GM18505 (cell line): Measurements from ENCODE around the gene STXBP4.
A peak's percentile ranks its signal among the peaks of the same experiment; 100 is the strongest.

Experiments used
- ATAC-seq: cut with Tn5 transposase; IDR thresholded peaks from one replicate; pipeline ENCODE4 v1.9.1; 2021; ENCODE audit not compliant: unreplicated experiment
- POLR2A ChIP-seq: IDR thresholded peaks from 4 replicates; pipeline ENCODE4 v1.6.1; 2011; ENCODE audit warnings: borderline replicate concordance; ENCODE audit not compliant: insufficient read depth, insufficient read length; ENCODE audit errors: extremely low read depth

STXBP4 gene

DNA sequence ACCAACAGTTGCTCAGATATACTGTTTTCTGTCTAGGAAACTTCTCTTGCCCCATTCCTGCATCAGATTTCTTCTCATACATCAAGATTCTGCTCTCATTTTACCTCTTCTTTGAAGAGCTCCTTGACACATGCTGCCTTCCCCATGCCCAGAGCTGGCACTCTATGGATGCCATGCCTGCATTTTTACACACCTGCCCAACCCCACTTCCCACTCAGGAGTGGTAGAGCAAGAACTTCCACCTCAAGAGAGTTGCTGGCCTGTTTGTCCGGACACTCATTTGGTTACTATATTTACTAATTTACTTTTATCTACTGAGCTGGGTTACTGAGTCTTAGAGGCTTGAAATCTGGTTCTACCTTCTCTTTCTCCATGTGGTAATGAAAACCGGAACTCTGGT is 197.9 kb downstream of the STXBP4 start:
- ATAC-seq: no peak
- TF ChIP-seq POLR2A: no peak

DNA sequence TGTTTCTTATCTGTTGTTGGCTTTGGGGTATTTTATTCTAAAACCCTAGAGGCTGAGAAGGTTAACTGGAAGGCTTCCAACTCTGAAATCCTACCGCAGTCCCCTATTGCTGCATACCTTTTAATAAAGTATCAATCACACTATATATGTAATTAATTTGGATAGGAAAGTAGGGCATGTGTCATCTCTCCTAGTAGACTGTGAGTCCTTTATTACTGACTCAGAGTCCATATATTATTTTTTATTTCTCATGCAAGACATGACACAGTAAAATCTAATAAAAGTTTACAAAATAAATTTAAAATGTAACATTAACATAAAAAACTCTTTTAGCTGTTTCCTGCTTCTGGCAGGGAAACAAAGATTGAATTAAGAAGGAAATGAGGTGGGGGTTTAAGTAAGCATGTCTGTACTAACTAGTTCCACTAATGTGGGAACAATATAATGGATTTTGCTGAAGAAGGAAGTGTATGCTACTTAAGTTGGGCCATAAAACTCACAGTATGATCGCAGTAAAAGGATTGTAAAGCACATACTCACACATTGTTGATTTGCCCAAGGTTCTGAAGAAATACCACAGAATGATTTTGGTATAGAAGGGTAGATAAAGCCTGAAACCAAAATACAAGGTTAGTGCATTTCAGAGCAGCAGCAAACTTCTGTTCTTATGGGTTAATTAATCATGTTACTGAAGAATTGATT is 198.6 kb downstream of the STXBP4 start:
- TF ChIP-seq POLR2A: no peak
- no peak for ATAC-seq

DNA sequence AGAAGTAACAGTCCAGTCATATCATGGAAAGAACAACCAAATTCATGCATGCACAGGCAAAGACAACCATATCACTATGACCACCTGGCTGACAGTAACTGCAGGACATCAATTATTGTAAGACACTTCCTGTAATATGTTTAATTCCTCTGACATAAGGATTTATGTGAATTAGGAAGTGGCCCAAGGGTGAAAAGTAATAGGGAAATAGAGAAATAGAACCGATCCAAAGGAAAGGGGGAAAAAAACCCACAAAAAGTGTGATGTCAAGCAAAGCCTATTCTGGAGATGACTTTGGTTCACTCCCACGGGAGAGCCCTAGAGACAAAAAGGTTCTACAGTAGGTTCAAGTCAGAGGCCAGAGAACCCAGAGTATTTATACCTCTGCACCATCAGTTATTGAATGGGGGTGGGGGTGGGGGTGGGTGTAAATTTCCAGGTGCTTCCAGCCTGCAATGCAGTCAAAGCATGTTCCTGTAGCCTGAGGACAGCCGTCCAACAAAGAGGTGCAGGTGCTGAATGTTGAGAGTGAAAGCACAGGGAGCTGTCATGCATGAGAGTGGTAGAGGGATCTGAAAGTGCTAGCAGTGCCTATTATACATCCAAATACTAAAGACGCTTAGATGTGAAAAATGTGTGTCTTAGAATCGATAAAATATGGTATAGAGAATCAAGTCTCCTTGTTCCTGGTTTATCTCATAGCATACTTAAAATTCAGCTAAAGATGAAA is 200.6 kb downstream of the STXBP4 start:
- no peak for TF ChIP-seq POLR2A

DNA sequence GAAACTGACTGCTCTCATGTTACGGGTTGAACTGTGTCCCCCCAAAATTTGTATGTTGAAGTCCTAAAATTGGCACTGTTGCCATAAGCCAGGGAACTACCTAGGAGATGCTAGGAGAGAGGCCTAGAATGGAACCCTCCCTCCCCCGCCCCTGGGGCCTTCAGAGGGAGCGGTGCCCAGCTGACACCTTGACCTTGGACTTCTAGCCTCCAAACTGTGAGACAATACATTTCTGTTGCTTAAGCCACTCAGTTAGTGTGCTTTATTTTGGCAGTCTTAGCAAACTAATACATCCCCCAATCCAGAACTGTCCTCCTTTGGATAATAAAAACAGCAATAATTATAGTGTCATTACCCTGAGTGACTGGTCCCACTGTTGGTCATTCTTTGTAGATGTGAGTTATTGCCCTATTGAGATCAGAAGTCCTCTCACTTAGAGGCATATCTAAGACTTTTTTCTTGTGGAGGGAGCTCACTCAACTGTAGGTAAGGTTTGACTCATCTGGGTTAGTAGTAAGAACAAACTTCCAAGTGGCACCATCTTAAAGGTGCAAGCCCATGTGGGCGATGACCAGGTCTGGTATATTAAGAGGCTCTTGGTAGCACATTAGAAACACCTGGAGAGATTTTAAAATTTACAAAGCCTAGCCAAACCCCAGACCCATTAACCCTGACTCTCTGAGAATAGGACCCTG is 203.2 kb downstream of the STXBP4 start:
- ATAC-seq: no peak
- no peak for TF ChIP-seq POLR2A

More for the DNA sequence above, 200.6 kb downstream of the STXBP4 start:
- peak; percentile 91 for ATAC-seq

DNA sequence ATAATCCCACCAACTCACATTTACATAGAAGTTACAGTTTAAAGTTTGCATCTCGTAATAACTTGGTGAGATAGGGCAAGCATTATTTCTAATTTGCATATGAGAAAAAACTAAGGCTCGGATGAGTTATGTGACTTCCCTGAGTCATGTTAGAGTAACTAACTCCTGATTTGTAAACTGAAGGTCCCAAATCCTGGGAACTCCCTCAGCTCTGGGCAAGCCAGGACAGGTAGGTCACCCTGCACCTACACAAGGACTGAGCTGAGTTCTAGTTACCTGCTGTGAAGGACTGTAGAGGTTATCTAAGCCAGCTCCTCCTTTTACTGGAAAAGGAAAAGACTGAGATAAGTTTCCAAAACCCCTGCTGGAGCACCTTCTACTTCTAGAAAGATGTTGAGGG is 204.0 kb downstream of the STXBP4 start:
- no peak for TF ChIP-seq POLR2A

DNA sequence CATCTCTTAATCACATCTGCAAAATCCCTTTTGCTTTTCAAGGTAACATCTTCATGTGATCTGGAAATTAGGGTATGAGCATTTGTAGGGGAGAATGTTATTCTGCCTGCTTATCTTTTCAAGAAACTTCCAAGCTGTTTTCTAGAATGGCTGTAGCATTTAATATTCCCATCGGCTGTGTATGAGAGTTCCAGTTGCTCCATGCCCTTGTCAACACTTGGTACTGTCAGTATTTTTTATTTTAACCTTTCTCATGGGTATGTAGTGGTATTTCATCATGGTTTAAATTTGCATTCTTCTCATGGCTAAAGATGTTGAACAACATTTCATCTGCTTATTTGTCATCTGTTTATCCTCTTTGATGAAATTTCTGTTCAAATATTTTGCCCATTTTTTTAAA is 205.6 kb downstream of the STXBP4 start:
- TF ChIP-seq POLR2A: no peak
- no peak for ATAC-seq

More for the DNA sequence above, 204.0 kb downstream of the STXBP4 start:
- no peak for ATAC-seq

DNA sequence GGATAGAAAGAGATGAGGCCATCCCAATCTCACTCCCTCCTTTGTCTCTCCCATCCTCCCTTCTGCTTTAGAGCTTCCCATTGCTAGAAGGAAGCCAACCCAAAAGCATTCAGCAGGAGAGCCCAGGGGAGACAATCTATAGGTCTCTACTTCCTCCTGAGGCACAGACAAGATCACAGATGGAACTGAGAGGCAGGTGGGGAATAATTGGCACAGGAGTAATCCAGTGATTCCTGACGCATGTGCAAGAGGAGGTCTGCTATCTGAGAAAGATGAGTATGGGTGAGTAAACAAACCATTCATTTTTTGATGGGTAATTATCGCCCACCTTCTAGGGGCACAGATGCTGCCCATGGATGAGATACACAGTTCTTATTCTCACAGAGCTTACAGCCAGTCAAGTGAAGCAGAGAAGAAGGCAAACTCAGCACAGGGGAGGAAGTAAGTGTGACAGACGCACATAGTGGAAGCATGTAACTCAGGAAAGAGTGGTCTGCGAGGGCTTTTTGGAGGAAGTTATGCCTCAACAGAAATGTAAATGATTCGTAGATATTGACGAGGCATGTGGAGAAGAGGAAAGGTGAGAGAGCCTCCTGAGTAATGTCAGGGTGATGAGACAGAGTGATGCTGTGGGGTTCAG is 207.3 kb downstream of the STXBP4 start:
- peak; percentile 53 for ATAC-seq
- no peak for TF ChIP-seq POLR2A

DNA sequence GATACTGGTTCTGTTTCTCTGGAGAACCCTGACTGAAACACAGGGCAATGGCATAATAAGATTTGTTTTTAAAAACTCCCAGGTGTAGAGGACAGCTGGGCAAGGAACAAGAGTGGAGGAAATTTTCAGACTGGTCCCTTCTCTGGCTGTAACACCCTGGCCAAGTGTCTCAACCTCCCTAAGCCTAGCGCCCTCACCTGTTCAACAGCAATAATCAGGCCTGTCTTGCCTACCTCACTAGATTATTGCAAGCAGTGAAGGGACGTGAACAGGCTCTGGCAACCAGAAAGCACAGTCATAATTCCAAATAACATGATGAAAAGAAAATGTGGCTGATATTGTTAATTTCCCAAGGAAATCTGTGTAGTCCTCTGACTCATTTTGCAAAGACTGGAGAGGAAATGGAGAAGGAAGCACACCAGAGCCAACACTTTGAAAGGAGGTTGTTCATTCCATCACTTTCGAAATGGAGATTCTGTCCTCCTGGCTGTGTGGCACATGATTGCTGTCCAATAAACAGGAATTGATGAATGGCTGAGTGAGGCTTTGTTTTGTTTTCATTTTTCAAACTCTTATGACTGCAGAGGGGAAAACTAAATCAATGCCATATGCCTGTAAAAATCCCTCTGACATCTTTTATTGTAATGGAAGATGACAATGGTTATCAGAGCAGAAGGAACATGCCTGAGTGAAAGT is 208.7 kb downstream of the STXBP4 start:
- ATAC-seq: no peak
- TF ChIP-seq POLR2A: no peak

DNA sequence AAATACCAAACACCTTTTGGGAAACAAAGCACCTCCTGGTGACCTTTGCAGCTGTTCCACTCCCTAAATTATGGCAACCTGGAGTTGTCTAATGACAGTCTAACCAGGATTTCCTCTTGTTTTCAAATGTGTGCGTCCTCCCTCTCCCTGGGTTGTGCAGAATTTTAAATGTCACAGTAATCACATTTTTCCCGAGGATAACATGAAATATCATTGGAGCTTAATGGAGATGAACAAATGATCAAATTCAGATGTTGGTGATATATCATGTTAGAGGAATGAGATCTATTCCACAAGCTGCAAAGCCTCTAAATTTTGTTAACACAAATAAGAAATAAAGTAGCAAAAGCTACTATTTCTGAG is 209.3 kb downstream of the STXBP4 start:
- TF ChIP-seq POLR2A: no peak
- no peak for ATAC-seq

DNA sequence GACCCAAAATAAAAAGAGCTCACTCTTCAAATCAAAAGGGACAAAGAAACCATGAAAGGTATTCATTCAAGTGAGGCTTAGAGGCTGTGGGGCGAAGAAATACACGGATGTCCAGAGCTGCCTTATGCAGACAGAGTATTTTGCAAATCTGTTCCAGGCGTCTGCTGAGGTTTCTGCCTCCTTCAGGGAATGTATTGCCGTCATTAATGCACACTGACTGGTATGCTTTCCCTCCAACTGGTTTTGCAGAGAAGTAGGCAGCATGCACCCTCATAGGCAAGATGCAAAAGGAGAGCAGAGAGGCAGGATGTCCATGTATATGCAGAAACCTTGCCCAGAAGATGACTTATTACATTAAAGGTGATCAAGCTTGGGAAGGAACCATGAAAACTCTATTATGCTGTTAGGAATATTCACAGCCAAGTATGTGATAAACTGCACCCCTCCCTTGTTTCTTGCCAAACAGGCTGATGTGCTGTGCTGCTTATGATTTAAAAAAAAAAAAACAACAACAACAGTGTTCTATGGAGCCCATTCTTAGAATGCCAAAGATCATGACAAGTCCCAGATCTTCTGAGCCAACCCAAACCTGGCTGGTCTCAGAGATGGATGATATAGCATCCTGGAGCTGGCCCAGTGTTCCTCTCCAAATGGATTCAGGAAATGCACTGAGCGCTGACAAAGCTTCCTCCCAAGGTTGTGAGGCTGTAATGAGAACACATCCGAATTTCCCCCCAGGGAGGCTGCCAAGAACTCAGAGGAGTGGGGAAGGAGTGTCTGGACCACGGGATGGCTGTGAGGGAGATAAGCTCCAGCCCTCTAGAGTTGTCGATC is 218.6 kb downstream of the STXBP4 start:
- no peak for ATAC-seq
- no peak for TF ChIP-seq POLR2A

DNA sequence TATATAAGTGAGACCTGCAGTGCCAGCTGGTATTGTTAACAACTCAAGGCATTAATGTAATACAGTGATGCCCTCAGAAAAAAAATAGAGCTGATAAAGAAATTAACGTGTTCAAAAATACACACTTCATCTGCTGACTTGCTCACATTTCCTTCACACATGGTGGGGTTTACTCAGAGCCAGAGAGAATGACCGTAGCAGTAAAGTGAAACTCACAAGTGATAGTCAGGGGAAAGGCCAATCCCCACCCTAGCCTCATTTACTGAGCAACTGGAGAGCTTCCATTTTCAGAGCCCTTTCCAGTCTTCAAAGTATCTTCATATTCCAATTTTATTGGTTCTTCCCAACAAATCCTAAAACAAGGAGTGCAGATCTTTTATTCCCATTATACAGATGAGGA is 222.2 kb downstream of the STXBP4 start:
- TF ChIP-seq POLR2A: no peak
- ATAC-seq: peak; percentile 69
